ELF-1 (cell line): ENCODE measurements around the gene GPR173.

Experiments
- DNase-seq: peaks from one replicate; pipeline ENCODE4 v3.0.0-alpha.2; 2016; ENCODE audit warnings: low read depth, low spot score

The GPR173 gene, protein sequence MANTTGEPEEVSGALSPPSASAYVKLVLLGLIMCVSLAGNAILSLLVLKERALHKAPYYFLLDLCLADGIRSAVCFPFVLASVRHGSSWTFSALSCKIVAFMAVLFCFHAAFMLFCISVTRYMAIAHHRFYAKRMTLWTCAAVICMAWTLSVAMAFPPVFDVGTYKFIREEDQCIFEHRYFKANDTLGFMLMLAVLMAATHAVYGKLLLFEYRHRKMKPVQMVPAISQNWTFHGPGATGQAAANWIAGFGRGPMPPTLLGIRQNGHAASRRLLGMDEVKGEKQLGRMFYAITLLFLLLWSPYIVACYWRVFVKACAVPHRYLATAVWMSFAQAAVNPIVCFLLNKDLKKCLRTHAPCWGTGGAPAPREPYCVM

DNA sequence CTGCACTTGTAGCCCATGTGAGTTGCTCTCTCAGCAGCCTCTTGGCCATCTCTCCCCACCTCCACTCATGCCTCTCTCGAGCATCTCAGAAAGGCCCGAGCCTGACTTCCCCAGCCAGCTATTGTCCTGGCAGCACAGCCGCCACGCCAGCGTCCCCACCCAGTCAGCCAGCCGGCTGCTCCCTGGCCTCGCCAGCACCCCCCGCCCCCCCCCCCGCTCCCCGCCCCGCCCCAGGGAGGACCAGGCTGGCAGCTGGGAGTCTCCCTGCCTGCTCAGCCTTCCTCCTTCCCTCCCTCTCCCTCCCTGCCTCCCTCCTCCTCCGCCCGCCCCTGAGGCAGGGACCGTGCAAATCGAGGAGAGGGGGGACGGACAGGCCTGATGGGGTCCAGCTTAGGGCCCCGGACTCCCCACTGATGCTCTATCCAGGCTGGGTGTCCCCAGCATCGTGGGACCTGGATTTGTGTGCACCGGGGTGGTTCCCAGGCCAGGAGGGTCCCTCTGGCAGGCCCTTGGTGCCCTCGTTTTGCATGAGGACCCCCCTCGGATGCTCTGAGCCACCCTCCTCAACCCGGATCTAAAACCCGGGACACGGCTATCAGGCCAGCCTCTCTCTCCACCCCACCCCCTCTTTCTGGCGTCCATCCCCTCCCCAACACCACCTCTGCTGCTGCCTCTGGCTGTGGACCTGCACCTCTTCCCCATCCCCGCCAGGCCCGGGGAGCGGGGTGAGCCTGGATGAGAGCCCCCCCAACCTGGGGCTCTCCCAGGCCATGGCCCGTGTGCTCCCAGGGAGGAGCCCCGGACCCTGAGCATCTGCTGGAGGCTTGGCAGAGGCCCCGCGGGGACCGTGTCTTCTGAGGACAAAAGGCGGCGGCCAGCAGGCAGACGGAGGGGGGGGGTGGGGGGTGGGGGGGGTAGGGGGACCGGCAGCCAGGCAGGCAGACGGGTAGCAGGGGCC lies at the start of gene GPR173:
Gene GPR173, plus strand, starts transcription at position 621 of the 958 bp plus-strand sequence. CDS start 27,833 bp downstream, outside the sequence.
- DNase-seq, result peak; percentile 73

DNA sequence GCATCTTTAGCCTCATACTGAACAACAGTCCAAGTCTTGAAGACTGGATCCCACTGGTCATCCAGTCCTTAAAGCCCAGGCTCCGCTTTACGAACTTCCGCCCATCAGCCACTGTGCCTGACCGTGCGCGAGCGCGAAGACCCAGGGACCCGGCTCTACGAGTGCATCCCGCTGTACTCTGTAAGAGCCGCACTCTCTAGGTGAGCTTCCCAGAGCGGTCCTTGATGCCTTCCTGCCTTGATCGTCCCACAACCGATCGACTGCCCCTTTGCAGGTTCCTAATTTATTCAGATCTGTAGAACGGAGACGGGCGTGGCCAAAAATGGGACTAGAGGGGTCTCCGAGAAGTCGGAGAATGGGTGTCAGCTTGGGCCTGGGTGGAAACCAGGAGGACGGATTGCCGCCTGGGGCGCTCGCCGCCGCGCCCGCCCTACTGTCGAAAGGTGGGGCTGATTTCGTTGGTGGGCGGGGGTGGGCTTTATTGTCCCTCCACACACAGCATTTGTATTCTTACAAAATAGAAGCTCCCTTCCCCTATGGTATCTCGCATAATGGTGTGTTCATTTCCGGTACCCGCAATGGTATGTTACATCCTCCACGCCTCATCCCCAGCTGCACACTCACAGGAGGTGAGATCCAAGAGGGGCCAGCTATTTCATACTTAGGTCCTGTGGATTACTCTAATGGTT lies 48.0 kb upstream of the GPR173 start:
- peak; percentile 44 for DNase-seq

DNA sequence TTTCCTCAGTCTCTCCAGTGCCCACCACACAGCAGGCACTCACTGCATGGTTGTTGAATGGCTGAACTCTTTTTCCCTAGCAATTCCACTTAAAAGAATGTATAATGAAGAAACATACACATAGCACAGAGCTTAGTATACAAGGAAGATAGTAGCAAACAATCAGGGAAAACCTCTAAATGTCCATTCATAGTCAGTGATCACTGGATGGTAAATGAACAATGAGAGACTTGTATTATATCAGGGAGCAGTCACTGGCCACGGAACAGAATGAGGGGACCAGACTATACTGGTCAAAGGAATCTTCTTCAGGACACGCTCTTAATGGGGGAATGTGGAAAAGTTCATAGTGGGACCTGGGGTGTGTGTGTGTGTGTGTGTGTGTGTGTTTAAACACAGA lies 46.6 kb upstream of the GPR173 start:
- DNase-seq, result no peak

DNA sequence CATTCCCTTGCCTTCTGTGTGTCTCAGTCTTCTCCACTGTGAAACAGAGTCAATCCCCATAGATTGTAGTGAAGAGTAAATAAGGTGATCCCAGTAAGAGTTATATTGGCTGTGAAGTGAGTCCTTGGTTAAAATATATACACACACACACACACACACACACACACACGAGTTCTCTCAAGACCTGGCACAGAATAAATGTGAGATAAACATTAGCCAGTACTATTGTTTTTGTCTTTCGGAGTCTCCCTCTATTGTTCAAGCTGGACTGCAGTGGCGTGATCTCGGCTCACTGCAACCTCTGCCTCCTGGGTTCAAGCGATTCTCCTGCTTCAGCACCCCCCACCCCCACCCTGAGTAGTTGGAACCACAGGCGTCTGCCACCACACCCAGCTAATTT lies 45.5 kb upstream of the GPR173 start:
- DNase-seq, result no peak

DNA sequence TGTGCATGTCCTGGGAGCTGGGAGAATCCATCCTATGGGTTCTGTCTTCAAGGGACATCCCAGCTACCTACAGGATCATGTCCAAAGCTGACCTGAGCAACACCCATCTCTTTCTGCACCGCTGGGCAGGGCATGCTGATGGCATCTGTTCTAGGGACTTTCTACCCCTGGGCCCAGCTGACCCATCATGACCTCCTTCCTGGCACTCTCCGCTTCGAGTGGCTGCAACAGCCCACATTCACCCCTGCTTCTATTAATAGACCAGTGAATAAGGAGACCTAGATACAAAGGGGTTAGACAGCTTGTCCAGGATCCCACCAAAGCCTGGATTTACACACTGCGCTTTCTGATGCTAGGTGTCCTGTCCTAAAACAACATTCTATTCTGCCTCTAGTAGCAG lies 44.6 kb upstream of the GPR173 start:
- no peak for DNase-seq

GRCh38 chrX:53004811-53005210 lies 43.8 kb upstream of the GPR173 start:
- no peak for DNase-seq

- no peak for DNase-seq
Observed at GRCh38 chrX:53005327-53005726, 43.3 kb upstream of the GPR173 start.

- no peak for DNase-seq
Observed at GRCh38 chrX:53009032-53009431, 39.6 kb upstream of the GPR173 start.

DNA sequence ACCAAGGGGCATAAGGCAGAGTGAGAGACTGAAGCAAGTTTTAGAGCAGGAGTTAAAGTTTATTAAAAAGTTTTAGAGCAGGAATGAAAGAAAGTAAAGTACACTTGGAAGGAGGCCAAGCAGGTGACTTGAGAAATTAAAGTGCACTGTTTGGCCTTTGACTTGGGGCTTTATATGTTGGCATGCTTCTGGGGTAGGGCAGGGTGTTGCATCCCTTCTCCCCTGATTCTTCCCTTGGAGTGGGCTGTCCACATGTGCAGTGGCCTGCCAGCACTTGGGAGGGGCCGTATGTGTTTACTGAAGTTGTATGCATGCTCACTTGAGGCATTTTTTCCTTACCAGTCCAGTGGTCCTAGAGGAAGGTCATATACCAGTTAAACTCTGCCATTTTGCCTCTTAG lies 35.3 kb upstream of the GPR173 start:
- DNase-seq, result no peak

DNA sequence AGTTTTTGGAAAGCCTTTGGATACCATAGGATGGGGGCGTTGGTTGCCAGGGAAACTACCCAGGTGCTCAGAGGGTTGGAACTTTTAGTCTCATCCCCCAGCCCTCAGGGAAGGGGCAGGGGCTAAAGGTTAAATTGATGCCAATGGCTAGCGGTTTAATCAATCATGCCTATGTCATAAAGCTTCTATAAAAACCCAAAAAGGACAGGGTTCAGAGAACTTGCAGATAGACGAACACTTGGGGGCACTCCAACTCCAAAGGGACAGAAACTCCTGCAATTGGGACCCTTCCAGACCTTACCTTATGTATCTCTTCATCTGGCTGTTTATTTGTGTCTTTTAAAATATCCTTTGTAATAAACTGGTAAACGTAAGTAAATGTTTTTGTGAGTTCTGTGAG lies 30.0 kb upstream of the GPR173 start:
- DNase-seq, result peak; percentile 15

- peak; percentile 89 for DNase-seq
Observed at GRCh38 chrX:53022381-53022780, 26.2 kb upstream of the GPR173 start.

- DNase-seq, result no peak
Observed at GRCh38 chrX:53028678-53029077, 19.9 kb upstream of the GPR173 start.

DNA sequence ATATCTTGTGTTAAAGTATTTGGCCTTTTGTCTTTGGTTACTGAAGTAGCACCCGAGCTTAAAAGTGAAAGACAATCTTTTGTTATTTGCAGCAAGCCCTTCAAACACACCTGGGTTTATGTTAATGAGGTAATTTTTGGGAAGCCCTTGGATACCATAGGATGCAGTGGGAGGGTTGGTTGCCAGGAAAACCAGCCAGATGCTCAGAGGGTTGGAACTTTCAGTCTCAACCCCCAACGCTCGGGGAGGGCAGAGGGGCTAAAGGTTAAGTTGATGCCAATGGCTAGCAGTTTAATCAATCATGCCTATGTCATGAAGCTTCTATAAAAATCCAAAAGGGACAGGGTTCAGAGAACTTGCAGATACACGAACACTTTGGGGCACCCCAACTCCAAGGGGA lies 17.2 kb upstream of the GPR173 start:
- no peak for DNase-seq

DNA sequence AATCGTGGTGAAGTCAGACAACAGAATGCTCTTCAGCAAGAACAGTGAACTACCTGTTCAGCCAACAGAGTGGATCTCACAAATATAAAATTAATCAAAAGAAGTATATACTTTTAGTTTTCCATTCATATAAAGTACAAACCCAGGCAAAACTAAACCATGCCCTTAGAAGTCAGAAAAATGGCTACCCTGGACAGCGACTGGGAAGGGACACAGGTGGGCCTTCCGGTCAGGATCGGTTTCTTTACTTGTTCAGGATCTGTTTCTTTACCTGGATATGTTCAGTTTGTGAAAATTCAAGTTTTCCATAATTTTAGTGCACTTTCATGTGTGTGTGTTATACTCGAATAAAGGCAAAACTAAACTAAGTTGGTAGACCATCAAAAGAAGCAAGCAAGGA lies 12.4 kb upstream of the GPR173 start:
- DNase-seq, result no peak

- DNase-seq, result no peak
Observed at GRCh38 chrX:53039236-53039635, 9.4 kb upstream of the GPR173 start.

- no peak for DNase-seq
Observed at GRCh38 chrX:53044995-53045394, 3.6 kb upstream of the GPR173 start.

- DNase-seq, result no peak
Observed at GRCh38 chrX:53047228-53047627, 1.4 kb upstream of the GPR173 start.

GRCh38 chrX:53049127-53049517 lies 533 bp downstream of the GPR173 start:
- no peak for DNase-seq

GRCh38 chrX:53050841-53051240 lies 2.3 kb downstream of the GPR173 start:
- no peak for DNase-seq

DNA sequence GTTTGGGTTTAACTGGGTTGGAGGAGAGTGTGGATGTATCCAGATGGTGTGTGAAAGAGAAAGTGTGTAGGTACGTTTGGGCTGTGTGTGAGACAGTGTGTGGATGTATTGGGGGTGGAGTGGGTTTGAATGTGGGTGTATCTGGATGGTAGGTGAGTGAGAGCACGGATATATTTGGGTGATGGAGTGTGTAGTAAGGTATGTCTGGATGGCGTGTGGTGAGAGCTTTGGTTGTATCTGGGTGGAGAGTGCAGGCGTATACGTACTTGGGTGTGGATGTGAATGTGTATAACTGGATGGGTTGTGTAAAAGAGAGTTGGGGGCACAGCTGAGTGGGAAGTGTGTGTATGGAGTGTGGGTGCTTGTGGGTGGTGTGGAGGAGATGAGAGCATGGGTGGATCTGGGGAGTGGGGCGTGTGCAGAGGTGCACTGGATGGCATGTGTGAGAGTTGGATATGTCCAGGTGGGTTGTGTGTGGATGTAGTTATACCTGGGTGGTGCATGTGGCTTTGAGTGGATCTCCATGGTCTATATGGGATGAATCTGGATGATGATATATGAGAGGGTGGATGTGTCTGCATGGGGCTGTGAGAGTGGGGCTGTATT lies 6.8 kb downstream of the GPR173 start:
- DNase-seq, result no peak

- DNase-seq, result no peak
Observed at GRCh38 chrX:53056292-53056691, 7.7 kb downstream of the GPR173 start.

DNA sequence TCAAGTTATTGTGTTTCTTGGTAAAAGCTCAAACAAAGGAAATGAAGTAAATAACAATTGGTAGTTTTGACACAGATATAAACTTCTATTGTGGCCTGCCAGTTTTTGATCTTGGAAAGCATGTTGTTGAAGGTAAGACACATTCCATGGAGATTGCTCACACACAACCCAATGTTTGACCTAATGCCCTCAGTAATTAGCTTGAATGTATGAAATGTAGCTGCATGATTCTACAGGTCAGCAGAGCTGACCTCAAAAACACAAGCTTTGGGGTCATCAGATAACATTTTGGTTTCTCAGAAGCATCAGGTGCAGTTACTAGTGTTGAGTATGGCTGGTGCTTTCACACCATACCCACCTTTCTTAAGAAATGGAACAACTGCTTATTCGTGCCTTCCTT lies 16.5 kb downstream of the GPR173 start:
- DNase-seq, result no peak
